Tibial nerve (tissue), 3 donors: ENCODE measurements around the gene OR10K2.

Source experiments
- CTCF ChIP-seq, 5 experiments: fragments of 200-600 bp in 3 of 5; fragments of 450-650 bp in 2 of 5; sonication (generic) in 3 of 5; IDR thresholded peaks; one replicate each; pipeline ENCODE4 v1.5.1; 2016 to 2019; ENCODE audit warnings: antibody characterized with exemption in 5 of 5, mild to moderate bottlenecking in 3 of 5, moderate library complexity in 2 of 5
- POLR2A ChIP-seq, 2 donors: fragments of 450-650 bp; IDR thresholded peaks; one replicate each; pipeline ENCODE4 v1.6.1; 2017; ENCODE audit warnings: antibody characterized with exemption in 2 of 2, mild to moderate bottlenecking in 2 of 2, moderate library complexity in 2 of 2

DNA sequence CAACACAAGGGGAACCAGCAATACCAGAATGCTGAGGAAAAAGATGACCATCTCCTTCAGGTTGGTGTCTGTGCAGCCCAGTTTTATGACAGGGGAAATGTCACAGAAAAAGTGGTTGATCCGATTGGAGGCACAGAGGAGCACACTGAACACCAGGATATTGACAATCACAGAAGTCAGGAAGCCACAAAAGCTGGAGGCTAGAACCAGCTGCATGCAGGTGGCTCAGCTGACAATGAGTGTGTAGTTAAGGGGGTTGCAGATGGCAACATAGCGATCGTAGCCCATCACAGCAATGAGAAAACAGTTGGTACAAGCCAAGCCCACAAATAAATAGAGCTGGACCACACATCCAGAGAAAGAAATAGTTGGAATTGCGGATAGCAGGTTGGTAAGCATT lies 19.3 kb upstream of the OR10K2 start:
- TF ChIP-seq CTCF (IDR thresholded peaks at IDR 0.05) (no peak), POLR2A (IDR thresholded peaks at IDR 0.05) (no peak)
